Liver (tissue), 9 donors: Measurements from ENCODE around the gene PDE4D. TPM values are rescaled to one million over a fixed set of nuclear protein-coding genes. Genes with fewer than 3 reads are reported as not detected.

Experiments
- DNase-seq: peaks from one replicate; pipeline ENCODE4 v3.0.0-alpha.2; 2017; ENCODE audit warnings: low spot score
- H3K27ac ChIP-seq, 2 donors: one replicate each; pipeline ENCODE4 v1.7.0; 2013; ENCODE audit warnings: inconsistent platforms in 2 of 2, low read length in 2 of 2, control low read depth in 1 of 2, low read depth in 1 of 2, mild to moderate bottlenecking in 1 of 2
- H3K27me3 ChIP-seq, 4 donors: one replicate each; pipeline versions ENCODE4 v1.6.1 to v1.7.0; 2013; ENCODE audit warnings: low read length in 3 of 4, inconsistent platforms in 1 of 4, mild to moderate bottlenecking in 1 of 4, moderate library complexity in 1 of 4; ENCODE audit not compliant: control insufficient read depth in 4 of 4, insufficient read depth in 4 of 4
- H3K36me3 ChIP-seq, 4 donors: one replicate each; pipeline versions ENCODE4 v1.6.1 to v1.7.0; 2013; ENCODE audit warnings: low read length in 3 of 4, mild to moderate bottlenecking in 3 of 4, low read depth in 1 of 4, moderate library complexity in 1 of 4; ENCODE audit not compliant: control insufficient read depth in 4 of 4, insufficient read depth in 3 of 4
- H3K4me1 ChIP-seq, 4 donors: one replicate each; pipeline versions ENCODE4 v1.6.1 to v1.7.0; 2013; ENCODE audit warnings: low read length in 3 of 4, mild to moderate bottlenecking in 3 of 4, moderate library complexity in 1 of 4; ENCODE audit not compliant: control insufficient read depth in 4 of 4, insufficient read depth in 4 of 4
- H3K4me3 ChIP-seq, 3 donors: one replicate each; pipeline versions ENCODE4 v1.6.1 to v1.7.0; 2013; ENCODE audit warnings: low read length in 3 of 3, control low read depth in 1 of 3, low read depth in 1 of 3, mild to moderate bottlenecking in 1 of 3
- H3K9ac ChIP-seq, 2 donors: one replicate each; pipeline ENCODE4 v1.7.0; 2013; ENCODE audit warnings: low read length in 2 of 2, mild to moderate bottlenecking in 2 of 2, moderate library complexity in 2 of 2, control low read depth in 1 of 2, low read depth in 1 of 2
- H3K9me3 ChIP-seq, 4 donors: one replicate each; pipeline versions ENCODE4 v1.6.1 to v1.7.0; 2013; ENCODE audit warnings: low read length in 3 of 4; ENCODE audit not compliant: control insufficient read depth in 4 of 4
- ATF3 ChIP-seq: IDR thresholded peaks from 2 replicates; pipeline ENCODE4 v1.6.1; 2016; ENCODE audit warnings: antibody characterized with exemption
- CTCF ChIP-seq: fragments of 150-350 bp; IDR thresholded peaks from 2 replicates; pipeline ENCODE4 v1.5.1; 2017; ENCODE audit warnings: improper control_type of control experiment, low read depth, low read length; ENCODE audit not compliant: missing input control
- EGR1 ChIP-seq, 2 donors: IDR thresholded peaks; 2 replicates each; pipeline ENCODE4 v1.6.1; 2016 to 2018; ENCODE audit warnings: antibody characterized with exemption in 2 of 2, low read depth in 2 of 2
- FOXA1 ChIP-seq: IDR thresholded peaks from 2 replicates; pipeline ENCODE4 v1.6.1; 2016; ENCODE audit warnings: antibody characterized with exemption
- FOXA2 ChIP-seq: IDR thresholded peaks from 2 replicates; pipeline ENCODE4 v1.6.1; 2016; ENCODE audit warnings: antibody characterized with exemption
- GABPA ChIP-seq, 2 donors: IDR thresholded peaks in 1 of 2; conservative IDR thresholded peaks in 1 of 2; 2 replicates each; pipeline ENCODE4 v1.6.1; 2016; ENCODE audit warnings: antibody characterized with exemption in 2 of 2, mild to moderate bottlenecking in 1 of 2, moderate library complexity in 1 of 2
- HNF4A ChIP-seq, 2 donors: conservative IDR thresholded peaks; 2 replicates each; pipeline ENCODE4 v1.6.1; 2016; ENCODE audit warnings: antibody characterized with exemption in 2 of 2, mild to moderate bottlenecking in 2 of 2
- HNF4G ChIP-seq: IDR thresholded peaks from 2 replicates; pipeline ENCODE4 v1.6.1; 2016; ENCODE audit warnings: antibody characterized with exemption
- JUND ChIP-seq, 2 donors: IDR thresholded peaks; 2 replicates each; pipeline ENCODE4 v1.6.1; 2016; ENCODE audit warnings: antibody characterized with exemption in 2 of 2
- MAX ChIP-seq: IDR thresholded peaks from 2 replicates; pipeline ENCODE4 v1.6.1; 2016; ENCODE audit warnings: antibody characterized with exemption
- NR2F2 ChIP-seq: IDR thresholded peaks from 2 replicates; pipeline ENCODE4 v1.6.1; 2016; ENCODE audit warnings: antibody characterized with exemption
- REST ChIP-seq: IDR thresholded peaks from 2 replicates; pipeline ENCODE4 v1.6.1; 2016; ENCODE audit warnings: antibody characterized with exemption, mild to moderate bottlenecking
- RXRA ChIP-seq, 2 donors: IDR thresholded peaks; 2 replicates each; pipeline ENCODE4 v1.6.1; 2017 to 2018; ENCODE audit warnings: antibody characterized with exemption in 2 of 2, mild to moderate bottlenecking in 1 of 2
- SP1 ChIP-seq: IDR thresholded peaks from 2 replicates; pipeline ENCODE4 v1.6.1; 2018; ENCODE audit warnings: antibody characterized with exemption, mild to moderate bottlenecking
- TAF1 ChIP-seq: conservative IDR thresholded peaks from 2 replicates; pipeline ENCODE4 v1.6.1; 2016; ENCODE audit warnings: antibody characterized with exemption, mild to moderate bottlenecking
- YY1 ChIP-seq: IDR thresholded peaks from 2 replicates; pipeline ENCODE4 v1.6.1; 2016; ENCODE audit warnings: antibody characterized with exemption, mild to moderate bottlenecking
- polyA plus RNA-seq, 2 donors: library from polyadenylated mRNA; stranded (reverse) in 1 of 2; unstranded in 1 of 2; fragments of 200-250 nt in 1 of 2; fragments of >200 nt in 1 of 2; fragmentation: Nextera tagmentation in 1 of 2; extraction: Ambion mirVana in 1 of 2; gene quantifications; one replicate each; pipeline versions ENCODE4 v1.2.1 to v1.2.3, GENCODE V29; 2013 to 2015
- total RNA-seq, 2 donors: library from RNA; depleted of rRNA; stranded (reverse); fragments of >200 nt; gene quantifications; one replicate each; pipeline ENCODE4 v1.2.3, GENCODE V29; 2014
- TF ChIP-seq, protein P1 (sequence below): IDR thresholded peaks from 2 replicates; pipeline ENCODE4 v1.6.1; 2016; ENCODE audit warnings: antibody characterized with exemption
- donor health status: healthy.
- donor health status: healthy.
- donor health status: healthy.
- donor health status: healthy.
- donor health status: healthy.

PDE4D gene
- total and polyA plus RNA-seq, 4 donors, result 0.67 to 11.9 (median 6.5) TPM

DNA sequence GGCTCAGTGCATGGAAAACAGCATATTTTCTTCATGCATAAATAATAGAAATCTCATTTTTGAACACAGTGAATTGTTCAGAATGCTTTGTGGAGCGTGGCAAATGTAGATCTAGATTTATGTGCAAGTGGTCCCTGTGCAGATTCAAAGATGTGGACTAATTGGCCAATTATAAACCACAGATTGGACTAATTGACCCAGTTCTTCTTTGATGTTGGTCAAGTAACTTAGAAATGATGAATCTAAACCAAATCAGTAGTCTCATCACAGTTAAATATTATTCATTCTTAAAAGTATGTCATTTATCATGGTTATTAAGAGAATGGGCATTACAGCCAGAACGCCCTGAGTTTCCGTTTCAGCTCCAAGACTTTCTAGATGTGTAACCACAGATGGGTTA lies 11.7 kb upstream of the PDE4D start (continued):
- TF ChIP-seq, protein P1, sequence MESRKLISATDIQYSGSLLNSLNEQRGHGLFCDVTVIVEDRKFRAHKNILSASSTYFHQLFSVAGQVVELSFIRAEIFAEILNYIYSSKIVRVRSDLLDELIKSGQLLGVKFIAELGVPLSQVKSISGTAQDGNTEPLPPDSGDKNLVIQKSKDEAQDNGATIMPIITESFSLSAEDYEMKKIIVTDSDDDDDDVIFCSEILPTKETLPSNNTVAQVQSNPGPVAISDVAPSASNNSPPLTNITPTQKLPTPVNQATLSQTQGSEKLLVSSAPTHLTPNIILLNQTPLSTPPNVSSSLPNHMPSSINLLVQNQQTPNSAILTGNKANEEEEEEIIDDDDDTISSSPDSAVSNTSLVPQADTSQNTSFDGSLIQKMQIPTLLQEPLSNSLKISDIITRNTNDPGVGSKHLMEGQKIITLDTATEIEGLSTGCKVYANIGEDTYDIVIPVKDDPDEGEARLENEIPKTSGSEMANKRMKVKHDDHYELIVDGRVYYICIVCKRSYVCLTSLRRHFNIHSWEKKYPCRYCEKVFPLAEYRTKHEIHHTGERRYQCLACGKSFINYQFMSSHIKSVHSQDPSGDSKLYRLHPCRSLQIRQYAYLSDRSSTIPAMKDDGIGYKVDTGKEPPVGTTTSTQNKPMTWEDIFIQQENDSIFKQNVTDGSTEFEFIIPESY, result no peak
- TF ChIP-seq ATF3, result no peak
- no peak for TF ChIP-seq FOXA2

GRCh38 chr5:59897075-59897474 lies 3.5 kb upstream of the PDE4D start:
- Histone ChIP-seq H3K27ac (no peak overlapping the region), H3K4me1 (peaks cover 0 to 3% (median 1%) of the 10 kb centered on the region in 4 donors), H3K9me3 (no peaks in the 10 kb centered on the region), H3K36me3 (no peaks in the 10 kb centered on the region), H3K9ac (no peak overlapping the region), H3K4me3 (no peak overlapping the region), H3K27me3 (peaks cover 0 to 7% (median 2%) of the 10 kb centered on the region in 4 donors)
- TF ChIP-seq ATF3, result no peak
- TF ChIP-seq SP1, result no peak
- no peak for TF ChIP-seq GABPA (IDR thresholded peaks at IDR 0.05 in 1 of 2, conservative IDR thresholded peaks at IDR 0.05 in 1 of 2)
- TF ChIP-seq MAX, result no peak
- no peak for TF ChIP-seq EGR1 (IDR thresholded peaks at IDR 0.05; ENCODE audit: low read depth in 2 of 2)
- no peak for TF ChIP-seq YY1
- no peak for TF ChIP-seq HNF4A (conservative IDR thresholded peaks at IDR 0.05)
- no peak for TF ChIP-seq REST
- no peak for TF ChIP-seq TAF1
- TF ChIP-seq FOXA2, result no peak
- no peak for TF ChIP-seq JUND (IDR thresholded peaks at IDR 0.05)
- no peak for TF ChIP-seq HNF4G
- no peak for TF ChIP-seq FOXA1
- TF ChIP-seq NR2F2, result no peak
- TF ChIP-seq, protein P1, result no peak
- no peak for TF ChIP-seq RXRA (IDR thresholded peaks at IDR 0.05)
- TF ChIP-seq CTCF, result no peak
- DNase-seq, result no peak
